Measurements from ENCODE around the gene LGI4. TPM values are rescaled to one million over a fixed set of nuclear protein-coding genes. Genes with fewer than 3 reads are reported as not detected.

LGI4 gene
- total RNA-seq, 1 donor from 2014 or later: 59.3 TPM

- Histone ChIP-seq H3K4me3 (no peak overlapping the region), H3K9me3 (peaks cover 0 to 14% of the 10 kb centered on the region in 2 donors), H3K4me1 (no peaks in the 10 kb centered on the region), H3K27ac (no peak overlapping the region), H3K36me3 (peaks cover 19 to 37% of the 10 kb centered on the region in 2 donors), H3K27me3 (no peaks in the 10 kb centered on the region)
- intact Hi-C loops (cut with DNase I): no loop called here
- no peak for TF ChIP-seq CTCF (IDR thresholded peaks at IDR 0.05)
- DNase-seq (ENCODE audit: low spot score in 2 of 2): no peak
Measured at GRCh38 chr19:35169221-35169995, 34.5 kb upstream of the LGI4 start.

- Histone ChIP-seq H3K4me3 (no peak overlapping the region), H3K9me3 (peaks cover 0 to 20% of the 10 kb centered on the region in 2 donors), H3K4me1 (no peaks in the 10 kb centered on the region), H3K27ac (no peak overlapping the region), H3K36me3 (peaks cover 19 to 44% of the 10 kb centered on the region in 2 donors), H3K27me3 (no peaks in the 10 kb centered on the region)
- DNase-seq (ENCODE audit: low spot score in 2 of 2): no peak
- intact Hi-C loops (cut with DNase I): no loop called here
- TF ChIP-seq CTCF (IDR thresholded peaks at IDR 0.05): no peak
Measured at GRCh38 chr19:35168196-35168595, 33.3 kb upstream of the LGI4 start.

GRCh38 chr19:35167251-35168119 lies 32.6 kb upstream of the LGI4 start:
- no peak for TF ChIP-seq CTCF (IDR thresholded peaks at IDR 0.05)
- H3K27ac ChIP-seq: no peak overlapping the region
- no peak overlapping the region for H3K4me3 ChIP-seq
- H3K4me1 ChIP-seq: no peaks in the 10 kb centered on the region
- intact Hi-C loops (cut with DNase I): no loop called here
- H3K9me3 ChIP-seq: peaks cover 0 to 21% of the 10 kb centered on the region in 2 donors
- no peak for DNase-seq (ENCODE audit: low spot score in 2 of 2)
- no peaks in the 10 kb centered on the region for H3K27me3 ChIP-seq
- peaks cover 19 to 51% of the 10 kb centered on the region in 2 donors for H3K36me3 ChIP-seq

- no peak for DNase-seq (ENCODE audit: low spot score in 2 of 2)
- Histone ChIP-seq H3K27me3 (no peaks in the 10 kb centered on the region), H3K4me1 (no peaks in the 10 kb centered on the region), H3K36me3 (peaks cover 27 to 62% of the 10 kb centered on the region in 2 donors), H3K27ac (no peak overlapping the region), H3K9me3 (peaks cover 0 to 28% of the 10 kb centered on the region in 2 donors), H3K4me3 (no peak overlapping the region)
- intact Hi-C loops (cut with DNase I): no loop called here
- TF ChIP-seq CTCF (IDR thresholded peaks at IDR 0.05): no peak
Measured at GRCh38 chr19:35166100-35167063, 31.5 kb upstream of the LGI4 start.

All from ascending aorta (tissue), 2 donors.